ENCODE results near the gene NPHS1.

DNA sequence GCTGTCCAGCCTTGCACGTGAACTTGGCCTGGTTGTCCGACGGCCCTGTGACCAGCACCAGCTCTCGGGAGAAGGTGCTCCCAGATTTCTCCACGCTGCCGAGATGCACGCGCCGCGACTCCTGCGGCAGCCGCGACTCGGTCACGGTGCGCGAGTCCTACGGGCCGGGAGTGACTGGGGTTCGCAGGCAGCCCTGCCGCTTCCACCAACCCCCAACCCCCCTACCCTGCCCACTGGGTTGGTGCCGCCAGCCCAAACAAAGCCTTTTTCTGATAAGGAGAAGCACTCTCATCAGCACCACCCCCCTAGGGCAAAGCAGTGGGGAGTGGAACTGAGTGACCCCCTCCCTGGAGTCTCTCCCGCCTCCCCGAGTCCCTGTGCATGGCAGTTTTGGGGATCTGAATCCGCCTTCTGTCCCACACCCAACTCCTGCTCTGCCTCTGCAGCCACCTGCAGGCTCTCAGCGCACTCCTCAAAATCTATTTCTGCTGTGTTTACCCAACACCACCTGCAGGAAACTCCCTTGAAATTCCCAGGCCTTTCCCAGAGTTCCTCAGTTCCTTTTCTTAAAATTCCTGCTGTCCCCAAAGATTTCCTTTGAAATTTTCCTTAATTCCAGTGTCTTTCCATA, 6.2 kb downstream of the NPHS1 start:
- TF ChIP-seq, protein P1, sequence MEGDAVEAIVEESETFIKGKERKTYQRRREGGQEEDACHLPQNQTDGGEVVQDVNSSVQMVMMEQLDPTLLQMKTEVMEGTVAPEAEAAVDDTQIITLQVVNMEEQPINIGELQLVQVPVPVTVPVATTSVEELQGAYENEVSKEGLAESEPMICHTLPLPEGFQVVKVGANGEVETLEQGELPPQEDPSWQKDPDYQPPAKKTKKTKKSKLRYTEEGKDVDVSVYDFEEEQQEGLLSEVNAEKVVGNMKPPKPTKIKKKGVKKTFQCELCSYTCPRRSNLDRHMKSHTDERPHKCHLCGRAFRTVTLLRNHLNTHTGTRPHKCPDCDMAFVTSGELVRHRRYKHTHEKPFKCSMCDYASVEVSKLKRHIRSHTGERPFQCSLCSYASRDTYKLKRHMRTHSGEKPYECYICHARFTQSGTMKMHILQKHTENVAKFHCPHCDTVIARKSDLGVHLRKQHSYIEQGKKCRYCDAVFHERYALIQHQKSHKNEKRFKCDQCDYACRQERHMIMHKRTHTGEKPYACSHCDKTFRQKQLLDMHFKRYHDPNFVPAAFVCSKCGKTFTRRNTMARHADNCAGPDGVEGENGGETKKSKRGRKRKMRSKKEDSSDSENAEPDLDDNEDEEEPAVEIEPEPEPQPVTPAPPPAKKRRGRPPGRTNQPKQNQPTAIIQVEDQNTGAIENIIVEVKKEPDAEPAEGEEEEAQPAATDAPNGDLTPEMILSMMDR (IDR thresholded peaks at IDR 0.05) = peak in 1 of 5 experiments; percentile 8
- TF ChIP-seq POLR2A (IDR thresholded peaks at IDR 0.05) (no peak), EP300 (IDR thresholded peaks at IDR 0.05; ENCODE audit: low read depth) (no peak)
